ENCODE results near the gene CDH15.
"Not testable (repeated sequence)": the region's sequence is repeated elsewhere in the genome, so short reads cannot be mapped to it uniquely, and the experiment has no call there.

CDH15 gene

GRCh38 chr16:89179656-89180315 lies 8.2 kb downstream of the CDH15 start:
- DNase-seq (ENCODE audit: low spot score) = no peak
- no peak overlapping the region for H3K27ac ChIP-seq
- no peak for TF ChIP-seq CTCF (conservative IDR thresholded peaks at IDR 0.05; ENCODE audit: low read depth)
- POLR2A ChIA-PET (ENCODE audit: low non-redundant PET) = no interaction called here
- CTCF ChIA-PET = no interaction called here

GRCh38 chr16:89183463-89183862 lies 11.9 kb downstream of the CDH15 start:
- DNase-seq (ENCODE audit: low spot score) = no peak
- H3K27ac ChIP-seq = no peak overlapping the region
- no peak for TF ChIP-seq CTCF (conservative IDR thresholded peaks at IDR 0.05; ENCODE audit: low read depth)
- POLR2A ChIA-PET (ENCODE audit: low non-redundant PET) = interaction anchor here (0.5 kb wide), 1 partner anchor 41 kb away, joined by 3 read pairs; no protein-coding TSS in a partner anchor
- CTCF ChIA-PET = no interaction called here

- no peak for TF ChIP-seq CTCF (conservative IDR thresholded peaks at IDR 0.05; ENCODE audit: low read depth)
- DNase-seq (ENCODE audit: low spot score) = no peak
- ChIA-PET POLR2A (ENCODE audit: low non-redundant PET) (no interaction called here), CTCF (no interaction called here)
- H3K27ac ChIP-seq = no peak overlapping the region
Measured at GRCh38 chr16:89183975-89184676, 12.6 kb downstream of the CDH15 start.

- POLR2A ChIA-PET (ENCODE audit: low non-redundant PET) = no interaction called here
- DNase-seq (ENCODE audit: low spot score) = no peak
- no peak for TF ChIP-seq CTCF (conservative IDR thresholded peaks at IDR 0.05; ENCODE audit: low read depth)
- CTCF ChIA-PET = no interaction called here
- no peak overlapping the region for H3K27ac ChIP-seq
Measured at GRCh38 chr16:89184677-89184932, 13.1 kb downstream of the CDH15 start.

GRCh38 chr16:89184933-89185794 lies 13.6 kb downstream of the CDH15 start:
- ChIA-PET CTCF (interaction anchor here (0.5 to 0.6 kb wide), 2 partner anchors 79 to 1490 kb away, joined by 3 read pairs; no protein-coding TSS in a partner anchor), POLR2A (ENCODE audit: low non-redundant PET) (no interaction called here)
- TF ChIP-seq CTCF (conservative IDR thresholded peaks at IDR 0.05; ENCODE audit: low read depth) = no peak
- no peak overlapping the region for H3K27ac ChIP-seq
- no peak for DNase-seq (ENCODE audit: low spot score)

GRCh38 chr16:89185887-89186592 lies 14.5 kb downstream of the CDH15 start:
- H3K27ac ChIP-seq; POLR2A ChIA-PET (ENCODE audit: low non-redundant PET); DNase-seq (ENCODE audit: low spot score); CTCF ChIA-PET: not testable (repeated sequence)

GRCh38 chr16:89186593-89187031 lies 15.1 kb downstream of the CDH15 start:
- H3K27ac ChIP-seq; DNase-seq (ENCODE audit: low spot score); POLR2A ChIA-PET (ENCODE audit: low non-redundant PET); CTCF ChIA-PET: not testable (repeated sequence)
